Testis (tissue), 3 donors: ENCODE results near the gene P2RX3. TPM values are rescaled to one million over a fixed set of nuclear protein-coding genes. Genes with fewer than 3 reads are reported as not detected.

Source experiments
- DNase-seq: peaks from one replicate; pipeline ENCODE4 v3.0.0-alpha.2; 2019
- H3K27ac ChIP-seq, 2 donors: fragments of 200-600 bp; sonication (generic); one replicate each; pipeline ENCODE4 v1.5.1; 2019
- H3K27me3 ChIP-seq: fragments of 200-600 bp; sonication (generic); one replicate; pipeline ENCODE4 v1.5.1; 2019
- H3K36me3 ChIP-seq: fragments of 200-600 bp; sonication (generic); one replicate; pipeline ENCODE4 v1.5.1; 2017; ENCODE audit warnings: low read depth; ENCODE audit errors: missing control alignments
- H3K4me1 ChIP-seq: fragments of 200-600 bp; sonication (generic); one replicate; pipeline ENCODE4 v1.5.1; 2019
- H3K4me3 ChIP-seq, 2 donors: fragments of 200-600 bp; sonication (generic); one replicate each; pipeline ENCODE4 v1.5.1; 2017 to 2019
- H3K9me3 ChIP-seq: fragments of 200-600 bp; sonication (generic); one replicate; pipeline ENCODE4 v1.5.1; 2017
- POLR2A ChIP-seq: fragments of 450-650 bp; IDR thresholded peaks from one replicate; pipeline ENCODE4 v1.6.1; 2017; ENCODE audit warnings: antibody characterized with exemption, mild to moderate bottlenecking, moderate library complexity
- WGBS, 2 donors: methylation state at CpG; one replicate each; pipeline ENCODE4 v1.1.5; 2018; 5-methylcytosine and 5-hydroxymethylcytosine counted together
- intact Hi-C: fragments of 100-400 bp; cut with DNase I; formaldehyde crosslinking; loops from one replicate; pipeline ENCODE4 v1.15.1; 2023; ENCODE audit warnings: low total_unique reads
- polyA plus RNA-seq: library from polyadenylated mRNA; stranded (reverse); fragments of 350-450 nt; fragmentation: Illumina TruSeq; extraction: RNeasy Lipid Tissue Mini Kit (QIAGEN cat#74804); gene quantifications from one replicate; pipeline ENCODE4 v1.2.3, GENCODE V29; 2014; ENCODE audit warnings: low read depth, low replicate concordance; ENCODE audit not compliant: insufficient read depth
- total RNA-seq, 2 donors: library from RNA; depleted of rRNA; stranded (reverse); fragments of >200 nt; gene quantifications; one replicate each; pipeline ENCODE4 v1.2.3, GENCODE V29; 2016
- TF ChIP-seq, protein P1 (sequence below), 3 experiments: fragments of 450-650 bp in 2 of 3; fragments of 200-600 bp in 1 of 3; sonication (generic) in 1 of 3; IDR thresholded peaks; one replicate each; pipeline ENCODE4 v1.5.1; 2016 to 2019; ENCODE audit warnings: antibody characterized with exemption in 3 of 3, mild to moderate bottlenecking in 2 of 3, moderate library complexity in 1 of 3

P2RX3 gene
- total and polyA plus RNA-seq, 3 donors from 2014 or later = 2.5 to 8.5 (median 3.3) TPM

- WGBS, 2 donors = 39 to 46% methylated on average over 6 of the region's 6 CpGs
Observed at GRCh38 chr11:57357856-57358255, 19.7 kb downstream of the P2RX3 start.

GRCh38 chr11:57358543-57358961, 20.4 kb downstream of the P2RX3 start:
- Histone ChIP-seq H3K4me3 (no peak overlapping the region), H3K36me3 (no peaks in the 10 kb centered on the region), H3K27me3 (no peaks in the 10 kb centered on the region), H3K4me1 (no peaks in the 10 kb centered on the region), H3K9me3 (no peaks in the 10 kb centered on the region), H3K27ac (no peak overlapping the region)
- intact Hi-C loops = no loop called here
- no peak for TF ChIP-seq POLR2A
- TF ChIP-seq, protein P1, sequence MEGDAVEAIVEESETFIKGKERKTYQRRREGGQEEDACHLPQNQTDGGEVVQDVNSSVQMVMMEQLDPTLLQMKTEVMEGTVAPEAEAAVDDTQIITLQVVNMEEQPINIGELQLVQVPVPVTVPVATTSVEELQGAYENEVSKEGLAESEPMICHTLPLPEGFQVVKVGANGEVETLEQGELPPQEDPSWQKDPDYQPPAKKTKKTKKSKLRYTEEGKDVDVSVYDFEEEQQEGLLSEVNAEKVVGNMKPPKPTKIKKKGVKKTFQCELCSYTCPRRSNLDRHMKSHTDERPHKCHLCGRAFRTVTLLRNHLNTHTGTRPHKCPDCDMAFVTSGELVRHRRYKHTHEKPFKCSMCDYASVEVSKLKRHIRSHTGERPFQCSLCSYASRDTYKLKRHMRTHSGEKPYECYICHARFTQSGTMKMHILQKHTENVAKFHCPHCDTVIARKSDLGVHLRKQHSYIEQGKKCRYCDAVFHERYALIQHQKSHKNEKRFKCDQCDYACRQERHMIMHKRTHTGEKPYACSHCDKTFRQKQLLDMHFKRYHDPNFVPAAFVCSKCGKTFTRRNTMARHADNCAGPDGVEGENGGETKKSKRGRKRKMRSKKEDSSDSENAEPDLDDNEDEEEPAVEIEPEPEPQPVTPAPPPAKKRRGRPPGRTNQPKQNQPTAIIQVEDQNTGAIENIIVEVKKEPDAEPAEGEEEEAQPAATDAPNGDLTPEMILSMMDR (IDR thresholded peaks at IDR 0.05) = no peak
- WGBS, 2 donors = 79 to 82% methylated on average over 9 of the region's 9 CpGs
- no peak for DNase-seq

More at GRCh38 chr11:57357856-57358255, 19.7 kb downstream of the P2RX3 start:
- Histone ChIP-seq H3K9me3 (no peaks in the 10 kb centered on the region), H3K4me1 (no peaks in the 10 kb centered on the region), H3K36me3 (no peaks in the 10 kb centered on the region), H3K27ac (peak overlapping the region in 1 of 2 donors; percentile 24), H3K4me3 (no peak overlapping the region), H3K27me3 (no peaks in the 10 kb centered on the region)
- intact Hi-C loops = no loop called here
- no peak for TF ChIP-seq POLR2A
- TF ChIP-seq, protein P1 (IDR thresholded peaks at IDR 0.05) = no peak
- peak; percentile 22 for DNase-seq

GRCh38 chr11:57358991-57359390, 20.8 kb downstream of the P2RX3 start:
- TF ChIP-seq, protein P1 (IDR thresholded peaks at IDR 0.05) = no peak
- no peak for TF ChIP-seq POLR2A
- no peak overlapping the region for H3K27ac ChIP-seq
- no peaks in the 10 kb centered on the region for H3K4me1 ChIP-seq
- WGBS, 2 donors = 78 to 82% methylated on average over 8 to 9 of the region's 9 CpGs
- H3K36me3 ChIP-seq = no peaks in the 10 kb centered on the region
- DNase-seq = no peak
- intact Hi-C loops = no loop called here
- H3K4me3 ChIP-seq = no peak overlapping the region
- H3K27me3 ChIP-seq = no peaks in the 10 kb centered on the region
- H3K9me3 ChIP-seq = no peaks in the 10 kb centered on the region

- Histone ChIP-seq H3K36me3 (no peaks in the 10 kb centered on the region), H3K4me3 (no peak overlapping the region), H3K4me1 (no peaks in the 10 kb centered on the region), H3K27me3 (no peaks in the 10 kb centered on the region), H3K9me3 (no peaks in the 10 kb centered on the region), H3K27ac (no peak overlapping the region)
- WGBS, 2 donors = 82 to 100% methylated on average over 2 to 5 of the region's 5 CpGs
- intact Hi-C loops = no loop called here
- TF ChIP-seq, protein P1 (IDR thresholded peaks at IDR 0.05) = no peak
- no peak for TF ChIP-seq POLR2A
- DNase-seq = no peak
Observed at GRCh38 chr11:57359396-57359795, 21.2 kb downstream of the P2RX3 start.

DNA sequence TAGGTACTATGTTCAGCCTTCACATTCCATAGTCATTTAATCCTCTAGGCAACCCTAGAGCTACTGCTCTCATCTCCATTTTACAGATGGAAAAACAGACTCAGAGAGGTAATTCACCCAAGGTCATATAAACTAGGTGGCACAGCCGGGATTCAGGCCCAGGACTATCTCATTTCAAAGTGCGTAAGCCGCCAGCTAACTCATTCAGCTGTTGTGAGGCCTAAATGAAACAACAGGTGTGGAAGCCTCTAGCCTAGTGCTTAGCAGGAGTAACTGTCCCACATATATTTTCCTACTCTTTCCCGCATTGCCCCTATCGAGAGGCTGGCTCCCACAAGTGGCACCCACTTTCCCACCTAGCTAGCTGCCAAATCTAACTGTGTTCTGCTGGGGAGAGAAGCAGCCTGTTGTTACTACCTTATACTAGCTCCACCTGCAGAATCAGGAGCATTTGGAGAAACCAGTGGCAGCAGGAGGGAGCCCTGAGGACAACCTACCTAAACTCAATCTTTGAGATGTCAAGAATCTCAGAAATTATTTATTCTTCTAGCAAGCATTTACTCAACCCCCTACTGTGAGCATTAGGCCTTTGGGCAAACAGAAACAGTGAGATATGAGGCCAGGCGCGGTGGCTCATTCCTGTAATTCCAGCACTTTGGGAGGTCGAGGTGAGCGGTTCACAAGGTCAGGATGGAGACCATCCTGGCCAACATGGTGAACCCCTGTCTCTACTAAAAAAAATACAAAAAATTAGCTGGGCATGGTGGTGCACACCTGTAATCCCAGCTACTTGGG, 21.9 kb downstream of the P2RX3 start:
- no peaks in the 10 kb centered on the region for H3K9me3 ChIP-seq
- no peaks in the 10 kb centered on the region for H3K27me3 ChIP-seq
- intact Hi-C loops = no loop called here
- H3K4me3 ChIP-seq = no peak overlapping the region
- no peaks in the 10 kb centered on the region for H3K4me1 ChIP-seq
- no peak overlapping the region for H3K27ac ChIP-seq
- WGBS, 2 donors = 88 to 92% methylated on average over 9 of the region's 9 CpGs
- TF ChIP-seq, protein P1 (IDR thresholded peaks at IDR 0.05) = no peak
- TF ChIP-seq POLR2A = no peak
- no peak for DNase-seq
- no peaks in the 10 kb centered on the region for H3K36me3 ChIP-seq
